Prostate gland (tissue), 2 donors: ENCODE data around the gene ITGA3.

Source experiments
- POLR2A ChIP-seq: fragments of 450-650 bp; IDR thresholded peaks from one replicate; pipeline ENCODE4 v1.6.1; 2016; ENCODE audit warnings: antibody characterized with exemption, mild to moderate bottlenecking
- POLR2AphosphoS5 ChIP-seq: sonication (generic); formaldehyde crosslinking; IDR thresholded peaks from one replicate; pipeline ENCODE4 v1.6.1; 2017; ENCODE audit warnings: antibody characterized with exemption
- TF ChIP-seq, protein P1 (sequence below), 4 experiments: fragments of 200-600 bp in 2 of 4; fragments of 450-650 bp in 2 of 4; sonication (generic) in 2 of 4; IDR thresholded peaks; 1 replicate in 3 of 4; 2 replicates in 1 of 4; pipeline ENCODE4 v1.5.1; 2016 to 2019; ENCODE audit warnings: antibody characterized with exemption in 4 of 4, mild to moderate bottlenecking in 2 of 4, moderate library complexity in 2 of 4

DNA sequence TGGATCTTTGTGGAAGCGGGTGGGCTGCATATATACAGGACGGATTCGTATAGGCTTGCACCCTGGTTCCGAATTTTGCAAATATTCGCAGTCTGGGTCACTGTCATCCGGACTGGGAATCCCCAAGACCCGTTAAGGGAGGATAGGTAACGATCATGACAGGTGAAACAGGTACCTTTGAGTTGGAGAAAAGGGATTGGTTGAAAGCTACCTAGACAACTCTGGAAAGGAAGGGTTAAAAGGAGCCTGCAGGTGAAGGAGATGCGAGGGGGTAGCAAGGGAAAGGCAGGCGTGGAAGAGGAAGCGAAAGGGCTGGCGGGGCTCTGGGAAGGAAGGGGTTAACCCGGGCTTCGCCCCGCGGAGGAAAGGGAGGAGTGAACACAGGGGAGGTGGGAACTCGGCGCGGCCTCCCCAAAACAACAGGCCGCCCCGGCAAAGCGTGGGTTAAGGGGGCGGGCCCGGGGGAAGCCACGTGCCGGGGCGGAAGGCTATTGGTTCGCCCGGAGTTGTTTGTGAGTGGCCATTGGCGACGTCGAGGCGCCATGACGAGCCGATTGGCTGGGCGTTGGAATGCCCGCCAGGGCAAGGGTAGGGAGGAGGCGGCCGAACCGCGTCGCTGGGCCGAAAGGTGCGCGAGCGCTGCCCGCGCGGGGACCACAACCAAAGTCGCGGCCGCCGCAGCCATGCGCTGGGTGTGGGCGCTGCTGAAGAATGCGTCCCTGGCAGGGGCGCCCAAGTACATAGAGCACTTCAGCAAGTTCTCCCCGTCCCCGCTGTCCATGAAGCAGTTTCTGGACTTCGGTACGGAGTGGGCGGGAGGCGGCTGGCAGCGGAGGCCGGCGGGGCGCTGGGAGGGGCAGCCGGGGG is 39.1 kb downstream of the ITGA3 start, which contains the start of gene PDK2:
- TF ChIP-seq, protein P1, sequence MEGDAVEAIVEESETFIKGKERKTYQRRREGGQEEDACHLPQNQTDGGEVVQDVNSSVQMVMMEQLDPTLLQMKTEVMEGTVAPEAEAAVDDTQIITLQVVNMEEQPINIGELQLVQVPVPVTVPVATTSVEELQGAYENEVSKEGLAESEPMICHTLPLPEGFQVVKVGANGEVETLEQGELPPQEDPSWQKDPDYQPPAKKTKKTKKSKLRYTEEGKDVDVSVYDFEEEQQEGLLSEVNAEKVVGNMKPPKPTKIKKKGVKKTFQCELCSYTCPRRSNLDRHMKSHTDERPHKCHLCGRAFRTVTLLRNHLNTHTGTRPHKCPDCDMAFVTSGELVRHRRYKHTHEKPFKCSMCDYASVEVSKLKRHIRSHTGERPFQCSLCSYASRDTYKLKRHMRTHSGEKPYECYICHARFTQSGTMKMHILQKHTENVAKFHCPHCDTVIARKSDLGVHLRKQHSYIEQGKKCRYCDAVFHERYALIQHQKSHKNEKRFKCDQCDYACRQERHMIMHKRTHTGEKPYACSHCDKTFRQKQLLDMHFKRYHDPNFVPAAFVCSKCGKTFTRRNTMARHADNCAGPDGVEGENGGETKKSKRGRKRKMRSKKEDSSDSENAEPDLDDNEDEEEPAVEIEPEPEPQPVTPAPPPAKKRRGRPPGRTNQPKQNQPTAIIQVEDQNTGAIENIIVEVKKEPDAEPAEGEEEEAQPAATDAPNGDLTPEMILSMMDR (IDR thresholded peaks at IDR 0.05), result peak in 2 of 4 experiments; percentile 34 to 43
- TF ChIP-seq POLR2A (peak; percentile 70), POLR2AphosphoS5 (peak; percentile 97)
